SK-N-MC (cell line): Measurements from ENCODE around the gene G3BP1.

Experiments used
- EZH2 ChIP-seq: fragments of 200-600 bp; sonication (generic); IDR thresholded peaks from one replicate; pipeline ENCODE4 v1.6.1; 2017; ENCODE audit warnings: antibody characterized with exemption
- FOXP2 ChIP-seq: optimal IDR thresholded peaks from 2 replicates; pipeline ENCODE3; 2011; ENCODE audit warnings: mild to moderate bottlenecking, moderate library complexity; ENCODE audit not compliant: insufficient read depth; ENCODE audit errors: extremely low read length, control extremely low read depth
- POLR2AphosphoS5 ChIP-seq: IDR thresholded peaks from 2 replicates; pipeline ENCODE4 v1.6.1; 2012; ENCODE audit warnings: mild to moderate bottlenecking, low read depth, low read length, borderline replicate concordance

DNA sequence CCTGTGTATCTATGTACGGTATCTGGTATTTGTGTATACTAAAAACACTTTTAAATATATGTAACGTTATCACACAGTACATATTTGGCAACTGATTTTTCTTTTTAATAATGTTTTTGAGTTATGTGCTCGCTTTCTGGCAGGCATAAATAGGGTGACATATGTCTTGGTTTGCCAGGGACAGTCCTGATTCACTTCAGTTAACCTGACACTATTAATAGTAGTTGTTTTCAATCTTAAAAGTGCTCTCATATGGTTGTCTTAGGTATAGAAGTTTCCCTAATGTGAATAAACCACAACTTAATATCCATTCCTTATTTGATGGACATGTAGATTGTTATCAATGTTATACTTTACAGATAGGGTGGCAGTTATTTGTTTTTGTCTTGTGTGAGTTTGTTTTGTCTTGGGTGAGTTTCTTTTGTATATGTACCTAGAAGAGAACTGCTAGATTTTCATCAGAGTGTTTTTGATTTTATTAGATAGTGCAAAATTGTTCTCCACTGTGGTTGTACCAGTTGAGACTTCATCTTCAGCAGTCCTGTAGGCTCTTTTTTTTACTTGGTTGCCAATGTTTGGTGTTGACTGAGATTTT lies 7.9 kb downstream of the G3BP1 start:
- no peak for TF ChIP-seq EZH2
- TF ChIP-seq POLR2AphosphoS5: no peak
- TF ChIP-seq FOXP2: no peak
